Measurements from ENCODE around the gene TLE6.
"Not testable (repeated sequence)": the region's sequence is repeated elsewhere in the genome, so short reads cannot be mapped to it uniquely, and the experiment has no call there.

Gene TLE6

GRCh38 chr19:2974342-2975041, 2.9 kb upstream of the TLE6 start:
- DNase-seq (ENCODE audit: low spot score): no peak

GRCh38 chr19:2976609-2977000, 759 bp upstream of the TLE6 start:
- no peak for DNase-seq (ENCODE audit: low spot score)

GRCh38 chr19:2977746-2978138, 378 bp downstream of the TLE6 start:
- DNase-seq (ENCODE audit: low spot score): no peak

- no peak for DNase-seq (ENCODE audit: low spot score)
These were observed 903 bp downstream of the TLE6 start for GRCh38 chr19:2978166-2978767.

DNA sequence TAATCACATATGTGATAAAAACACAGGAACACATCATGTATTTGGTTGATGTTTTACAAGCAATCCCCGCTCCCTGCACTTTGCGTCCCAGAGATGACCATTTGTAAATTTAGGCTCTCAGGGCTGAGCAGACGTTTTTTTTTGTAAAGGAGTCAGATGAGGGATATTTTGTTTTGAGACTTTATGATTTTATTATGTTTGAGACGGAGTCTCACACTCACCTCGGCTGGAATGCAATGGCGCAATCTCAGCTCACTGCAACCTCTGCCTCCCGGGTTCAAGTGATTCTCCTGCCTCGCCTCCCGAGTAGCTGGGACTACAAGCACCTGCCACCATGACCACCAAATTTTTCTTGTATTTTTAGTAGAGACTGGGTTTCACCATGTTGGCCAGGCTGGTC, 1.4 kb downstream of the TLE6 start:
- DNase-seq (ENCODE audit: low spot score): no peak

- no peak for DNase-seq (ENCODE audit: low spot score)
These were observed 4.5 kb downstream of the TLE6 start for GRCh38 chr19:2981898-2982297.

DNA sequence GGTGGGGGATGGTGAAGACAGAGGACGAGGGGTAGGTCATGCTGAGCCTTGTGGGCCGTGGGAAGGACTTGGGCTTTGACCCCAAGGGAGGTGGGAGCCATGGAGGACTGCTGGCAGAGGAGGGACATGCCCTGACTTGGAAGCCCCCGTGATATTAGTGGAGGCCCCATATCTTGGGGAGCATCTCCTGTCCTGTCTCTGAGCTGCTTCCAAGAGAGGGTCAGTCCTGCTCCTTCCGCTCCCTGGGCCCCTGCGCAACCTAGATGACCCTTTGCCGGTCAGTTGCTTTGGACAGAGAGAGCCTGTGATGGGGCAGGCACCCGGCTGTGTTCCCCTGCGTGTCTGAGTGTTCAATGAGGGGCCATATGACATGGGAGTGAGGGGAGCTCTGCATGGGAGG, 5.2 kb downstream of the TLE6 start:
- DNase-seq (ENCODE audit: low spot score): no peak

- no peak for DNase-seq (ENCODE audit: low spot score)
These were observed 5.6 kb downstream of the TLE6 start for GRCh38 chr19:2982983-2983350.

DNA sequence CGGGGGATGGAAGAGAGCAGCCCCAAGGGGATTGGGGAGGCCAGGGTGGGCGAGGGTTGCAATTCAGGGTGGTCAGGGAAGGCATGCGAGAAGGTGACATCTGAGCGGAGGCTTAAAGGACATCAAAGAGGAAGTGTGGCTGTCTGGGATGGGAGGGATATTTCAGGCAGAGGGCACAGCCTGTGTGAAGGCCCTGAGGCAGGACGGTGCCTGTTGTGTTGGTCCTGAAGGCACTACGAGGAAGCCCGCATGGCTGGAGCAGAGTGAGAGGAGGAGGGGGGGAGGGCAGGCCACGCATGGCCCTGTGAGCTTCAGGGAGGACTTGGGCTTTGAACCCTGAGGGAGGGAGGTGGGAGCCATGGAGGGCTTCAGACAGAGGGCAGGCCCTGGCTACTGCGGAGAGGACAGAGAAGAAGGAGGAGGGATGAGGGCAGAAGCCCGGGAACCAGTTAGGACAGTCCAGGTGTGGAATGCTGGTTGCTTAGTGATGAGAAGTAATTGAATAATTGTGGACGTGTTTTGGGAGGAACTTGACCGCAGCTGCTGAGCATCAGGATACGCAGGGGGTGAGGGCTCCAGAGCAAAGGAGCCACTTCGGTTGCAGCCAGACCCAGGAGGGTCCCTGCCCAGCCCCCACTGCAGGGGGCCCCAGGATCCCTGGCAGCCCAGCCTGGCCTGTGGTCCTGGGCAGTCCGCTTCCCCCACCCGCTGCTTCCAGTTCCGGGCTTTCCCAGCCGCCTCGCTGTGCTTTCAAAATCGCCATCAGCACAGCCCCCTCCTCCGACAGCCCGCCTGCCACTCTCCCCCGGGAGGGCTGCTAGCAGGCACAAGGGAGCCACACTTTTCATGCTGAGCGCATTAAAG, 6.2 kb downstream of the TLE6 start:
- no peak for DNase-seq (ENCODE audit: low spot score)

GRCh38 chr19:2984215-2984528, 6.8 kb downstream of the TLE6 start:
- no peak for DNase-seq (ENCODE audit: low spot score)

- DNase-seq (ENCODE audit: low spot score): no peak
These were observed 9.7 kb downstream of the TLE6 start for GRCh38 chr19:2986951-2987524.

DNA sequence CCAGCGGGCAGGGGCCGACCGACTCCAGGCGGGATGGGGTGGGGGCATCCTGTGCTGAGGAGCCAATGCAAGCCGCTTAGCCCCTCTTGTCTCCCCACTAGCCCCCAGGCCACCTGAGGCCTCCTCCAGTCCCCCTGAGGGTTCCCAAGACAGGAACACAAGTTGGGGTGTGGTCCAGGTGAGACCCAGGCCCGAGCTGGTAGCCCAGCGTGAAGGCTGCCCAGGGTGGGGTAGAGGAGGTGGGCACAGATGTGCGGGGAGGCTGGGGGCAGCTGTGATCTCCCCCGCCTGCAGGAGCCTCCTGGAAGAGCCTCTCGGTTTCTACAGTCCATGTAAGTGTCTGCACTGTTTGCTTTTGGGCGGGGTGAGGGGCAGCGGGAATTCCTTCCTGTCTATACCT, 10.4 kb downstream of the TLE6 start:
- no peak for DNase-seq (ENCODE audit: low spot score)

DNA sequence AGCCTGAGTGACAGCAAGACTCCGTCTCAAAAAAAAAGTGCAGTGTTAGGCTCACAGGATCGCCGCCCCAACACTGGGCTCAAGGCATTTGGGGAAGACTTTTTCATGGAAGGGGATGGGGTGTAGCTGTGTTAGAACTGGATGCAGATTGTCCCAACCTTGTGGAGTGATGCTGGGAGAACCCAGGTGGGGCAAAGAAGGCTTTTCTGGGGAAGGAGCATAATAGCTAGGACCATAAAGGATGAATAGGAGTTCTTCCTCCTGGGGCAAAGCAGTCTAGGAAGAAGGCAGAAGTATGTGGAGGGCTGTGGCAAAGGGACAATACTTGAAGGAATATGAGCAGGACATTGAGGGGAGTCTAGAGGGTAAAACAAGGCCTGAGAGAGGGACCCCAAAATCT, 11.2 kb downstream of the TLE6 start:
- no peak for DNase-seq (ENCODE audit: low spot score)

DNA sequence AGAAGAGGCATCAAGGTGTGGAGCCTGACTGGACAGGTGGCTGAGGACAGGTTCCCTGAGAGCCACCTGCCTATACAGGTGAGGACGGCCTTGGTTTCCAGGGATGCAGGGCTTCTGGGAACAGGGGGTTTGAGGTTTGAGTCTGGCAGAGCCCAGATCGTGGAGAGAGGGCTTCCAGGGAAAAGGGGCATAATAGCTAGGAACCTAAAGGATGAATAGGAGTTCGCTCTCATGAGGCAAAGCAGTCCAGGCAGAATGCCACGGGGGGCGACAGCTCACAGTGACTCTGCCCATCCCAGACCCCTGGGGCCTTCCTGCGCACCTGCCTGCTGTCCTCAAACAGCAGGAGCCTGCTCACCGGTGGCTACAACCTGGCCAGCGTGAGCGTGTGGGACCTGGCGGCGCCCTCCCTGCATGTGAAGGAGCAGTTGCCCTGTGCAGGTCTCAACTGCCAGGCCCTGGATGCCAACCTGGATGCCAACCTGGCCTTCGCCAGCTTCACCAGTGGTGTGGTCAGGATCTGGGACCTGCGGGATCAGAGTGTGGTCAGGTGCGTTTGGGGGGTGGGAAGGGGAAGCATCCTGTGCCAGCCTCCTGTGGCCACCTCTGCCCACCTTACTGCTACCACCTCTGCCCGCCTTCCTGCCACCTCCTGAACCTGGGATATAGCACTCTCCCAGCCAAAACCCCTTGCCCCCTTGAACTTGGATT, 12.0 kb downstream of the TLE6 start:
- DNase-seq (ENCODE audit: low spot score): no peak

GRCh38 chr19:2992333-2992732, 15.0 kb downstream of the TLE6 start:
- DNase-seq (ENCODE audit: low spot score): not testable (repeated sequence)

- no peak for DNase-seq (ENCODE audit: low spot score)
These were observed 15.6 kb downstream of the TLE6 start for GRCh38 chr19:2992958-2993357.

- no peak for DNase-seq (ENCODE audit: low spot score)
These were observed 16.2 kb downstream of the TLE6 start for GRCh38 chr19:2993579-2993978.

DNA sequence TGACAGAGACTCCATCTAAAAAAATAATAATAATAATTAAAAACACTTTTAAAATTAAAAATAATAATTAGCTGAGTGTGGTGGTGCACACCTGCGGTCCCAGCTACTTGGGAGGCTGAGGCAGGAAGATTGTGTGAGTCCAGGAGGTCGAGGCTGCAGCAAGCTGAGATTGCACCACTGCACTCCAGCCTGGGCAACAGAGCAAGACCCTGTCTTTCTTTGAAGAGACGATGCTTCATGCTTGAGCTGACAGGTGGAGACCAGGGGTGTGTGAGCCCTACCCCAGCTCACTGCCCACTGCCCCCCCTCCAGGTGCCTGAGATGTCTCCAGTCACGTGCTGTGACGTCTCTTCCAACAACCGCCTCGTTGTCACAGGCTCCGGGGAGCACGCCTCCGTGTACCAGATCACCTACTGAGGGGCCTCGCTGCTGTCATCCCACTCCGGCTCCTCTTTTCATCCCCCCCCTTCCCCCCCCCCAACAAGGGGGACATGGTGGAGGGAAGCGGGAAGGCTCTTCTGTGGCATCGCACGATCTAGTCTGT, 17.3 kb downstream of the TLE6 start:
- no peak for DNase-seq (ENCODE audit: low spot score)

DNA sequence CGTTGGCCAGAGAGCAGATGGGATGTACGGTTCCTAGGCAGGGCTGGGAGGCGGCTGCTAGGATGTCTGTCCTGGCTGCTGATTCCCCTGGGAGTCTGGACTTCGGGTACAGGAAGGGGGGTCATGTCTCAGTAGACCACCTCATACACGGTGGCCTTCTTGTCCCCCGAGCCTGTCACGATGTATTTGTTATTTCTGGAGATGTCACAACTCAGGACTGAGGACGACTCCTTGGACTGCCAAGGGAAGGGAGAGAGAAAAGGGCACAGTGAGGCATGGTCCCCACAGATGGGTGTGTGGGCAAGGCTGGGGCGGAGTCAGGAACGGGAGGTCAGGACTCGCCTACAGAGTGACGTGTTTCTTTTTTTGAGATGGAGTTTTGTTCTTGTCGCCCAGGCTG, 20.4 kb downstream of the TLE6 start:
- DNase-seq (ENCODE audit: low spot score): no peak

DNA sequence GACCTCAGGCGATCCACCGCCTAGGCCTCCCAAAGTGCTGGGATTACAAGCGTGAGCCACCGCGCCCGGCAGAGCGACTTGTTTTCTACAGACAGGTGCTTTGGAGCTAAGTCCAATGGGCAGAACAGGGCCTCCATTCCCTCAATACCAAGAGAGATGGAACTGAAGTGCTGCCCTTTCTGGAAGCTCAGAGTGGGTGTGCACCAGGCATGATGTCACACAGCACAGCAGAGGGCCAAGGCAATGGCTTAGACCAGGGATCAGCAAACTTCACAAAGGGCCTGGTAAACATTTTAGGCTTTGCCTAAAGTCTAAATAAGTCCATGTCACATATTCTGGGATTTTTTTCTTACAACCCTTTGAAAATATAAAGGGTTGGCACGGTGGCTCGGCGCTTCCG, 21.3 kb downstream of the TLE6 start:
- DNase-seq (ENCODE audit: low spot score): no peak

- DNase-seq (ENCODE audit: low spot score): no peak
These were observed 24.0 kb downstream of the TLE6 start for GRCh38 chr19:3001235-3001800.

- no peak for DNase-seq (ENCODE audit: low spot score)
These were observed 25.7 kb downstream of the TLE6 start for GRCh38 chr19:3003046-3003445.

Data from NAMALWA (cell line).